Heart right ventricle (tissue), 16 donors: ENCODE measurements around the gene CARHSP1. TPM values are rescaled to one million over a fixed set of nuclear protein-coding genes. Genes with fewer than 3 reads are reported as not detected.

Experiments used
- ATAC-seq, 8 donors: fragments of 200-7000 bp; cut with Tn5 transposase; one replicate each; pipeline ENCODE4 v1.9.1; 2020; ENCODE audit warnings: mild to moderate bottlenecking in 8 of 8, moderate library complexity in 8 of 8, moderate number of reproducible peaks in 1 of 8
- DNase-seq, 2 donors: peaks; one replicate each; pipeline ENCODE4 v3.0.0-alpha.2; 2020
- H3K27ac ChIP-seq, 10 donors: fragments of 200-600 bp; sonication (generic) in 2 of 10; one replicate each; pipeline versions ENCODE4 v1.5.0 to v1.8.0; 2020 to 2022; ENCODE audit warnings: mild to moderate bottlenecking in 3 of 10
- H3K27me3 ChIP-seq, 7 donors: fragments of 200-600 bp; one replicate each; pipeline ENCODE4 v1.8.0; 2021 to 2022; ENCODE audit warnings: mild to moderate bottlenecking in 2 of 7
- H3K36me3 ChIP-seq, 9 donors: fragments of 200-600 bp; sonication (generic) in 1 of 9; one replicate each; pipeline versions ENCODE4 v1.5.0 to v1.8.0; 2020 to 2022; ENCODE audit warnings: mild to moderate bottlenecking in 2 of 9
- H3K4me1 ChIP-seq, 9 donors: fragments of 200-600 bp; sonication (generic) in 1 of 9; one replicate each; pipeline versions ENCODE4 v1.5.0 to v1.8.0; 2020 to 2022; ENCODE audit warnings: mild to moderate bottlenecking in 4 of 9
- H3K4me3 ChIP-seq, 10 donors: fragments of 200-600 bp; sonication (generic) in 2 of 10; one replicate each; pipeline versions ENCODE4 v1.5.0 to v1.8.0; 2020 to 2022; ENCODE audit warnings: mild to moderate bottlenecking in 7 of 10, moderate library complexity in 2 of 10
- H3K9me3 ChIP-seq, 11 donors: fragments of 200-600 bp in 10 of 11; sonication (generic) in 2 of 11; one replicate each; pipeline versions ENCODE4 v1.5.0 to v1.8.0; 2013 to 2022; ENCODE audit warnings: mild to moderate bottlenecking in 2 of 11, control low read depth in 1 of 11, moderate library complexity in 1 of 11
- WGBS, 2 donors: extraction: QIAGEN DNeasy Blood & Tissue Kit; methylation state at CpG; one replicate each; pipeline ENCODE4 v1.1.7; 2013; ENCODE audit warnings: inconsistent platforms in 1 of 2; 5-methylcytosine and 5-hydroxymethylcytosine counted together
- intact Hi-C, 10 donors: fragments of 100-400 bp; cut with DNase I; formaldehyde crosslinking; loops; one replicate each; pipeline versions ENCODE4 v1.11.1 to v1.14.2; 2022
- polyA plus RNA-seq, 2 donors: library from polyadenylated mRNA; stranded (reverse); fragments of 200-250 nt; gene quantifications; one replicate each; pipeline ENCODE4 v1.2.3, GENCODE V29; 2013
- total RNA-seq, 10 donors: library from RNA; stranded (reverse); fragmentation: NEBNext Ultra II Directional in 3 of 10; extraction: Animal tissue kit (Norgen Biotek cat#: 25700) in 3 of 10; gene quantifications; one replicate each; pipeline versions ENCODE4 v1.2.1 to v1.2.4, GENCODE V29; 2021 to 2023
- TF ChIP-seq, protein P1 (sequence below), 9 donors: fragments of 200-600 bp; sonication (generic) in 2 of 9; IDR thresholded peaks; one replicate each; pipeline versions ENCODE4 v1.5.0 to v1.8.0; 2021 to 2022; ENCODE audit warnings: antibody characterized with exemption in 9 of 9, mild to moderate bottlenecking in 5 of 9, moderate library complexity in 1 of 9
- donor health status: Arrhythmogenic right ventricular cardiomyopathy.
- donor health status: ischemic (EF 13 %, LVEDD 7.1; RV severe dilation, severe dysfunction).
- donor health status: healthy with polysubstance abuse.
- donor health status: DM: no; HTN: yes; CAD: no.
- donor health status: DM: no; HTN: no; CAD: no.
- donor health status: ischemic (EF 25% LVEDD 6.9; RV normal size, moderate dysfunction).
- donor health status: ischemic (EF 25% LVEDD 5.7; RV mildly dilated, moderate dysfunction).
- donor health status: healthy.
- donor health status: DM: yes; HTN: yes; CAD: no.
- donor health status: Ischemic cardiomyopathy.
- donor health status: ischemic (EF 35%, LVEDD 5.7; RV mildly dilated, moderate dysfunction).
- donor health status: nonischemic (EF 11% LVEDD 7.7; RV severe dilation, severe dysfunction).
- donor health status: DM: yes; HTN: yes; CAD: no.
- donor health status: PGD.
- donor health status: ischemic (EF 29% LVEDD 5.4; RV normal size, mild dysfunction).
- donor health status: nonischemic (EF 23%, LVEDD 6.1; RV moderate dilation, normal function).

CARHSP1 gene
- total and polyA plus RNA-seq, 12 donors = 12.7 to 76.3 (median 28.8) TPM

DNA sequence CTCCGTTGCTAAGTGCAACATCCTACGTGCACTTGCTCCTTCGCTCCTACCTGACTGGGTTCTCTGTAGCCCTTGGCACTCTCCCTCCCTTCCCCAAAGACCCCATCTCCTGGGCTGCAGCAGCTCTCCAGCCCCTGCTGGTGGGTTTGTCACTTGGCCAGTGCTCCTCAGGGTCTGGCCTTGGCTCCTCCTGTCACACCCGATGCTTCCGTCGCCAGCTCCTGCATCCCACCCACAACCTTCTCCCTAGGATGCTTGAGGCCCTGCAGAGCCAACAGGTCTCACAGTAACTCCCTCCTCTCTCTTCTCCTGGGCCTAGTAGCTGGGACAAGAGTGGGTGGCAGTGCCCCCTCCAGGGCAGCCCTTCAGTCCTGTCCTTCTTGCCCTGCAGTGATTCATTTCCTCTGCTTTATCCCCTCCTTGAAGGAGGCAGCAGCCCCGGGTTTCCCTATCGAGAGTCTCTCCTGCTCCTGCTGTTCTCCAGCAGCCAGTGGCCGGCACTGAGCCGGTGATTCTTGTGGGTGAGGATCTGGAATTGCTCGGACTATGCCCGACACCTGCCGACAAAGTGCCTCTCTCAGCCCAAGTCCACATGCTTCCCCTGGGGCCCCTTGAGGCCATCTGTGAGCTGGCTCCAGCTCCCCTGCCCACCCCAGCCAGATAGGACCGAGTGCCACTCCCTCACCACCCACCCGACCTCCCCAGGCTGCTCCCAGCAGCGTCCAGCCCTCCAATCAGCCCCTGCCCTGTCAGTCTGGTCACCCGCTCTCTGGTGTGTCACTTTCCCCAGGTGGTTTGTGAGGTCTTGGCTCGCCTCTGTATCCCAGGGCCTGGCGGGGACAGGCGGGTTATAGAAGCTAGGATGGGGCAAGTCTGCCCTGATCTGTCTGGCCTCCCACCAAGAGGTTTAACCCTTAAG is 17.1 kb upstream of the CARHSP1 start:
- H3K27ac ChIP-seq = no peak overlapping the region
- ATAC-seq = peak in 6 of 8 donors; percentile 16 to 41 (median 26)
- TF ChIP-seq, protein P1, sequence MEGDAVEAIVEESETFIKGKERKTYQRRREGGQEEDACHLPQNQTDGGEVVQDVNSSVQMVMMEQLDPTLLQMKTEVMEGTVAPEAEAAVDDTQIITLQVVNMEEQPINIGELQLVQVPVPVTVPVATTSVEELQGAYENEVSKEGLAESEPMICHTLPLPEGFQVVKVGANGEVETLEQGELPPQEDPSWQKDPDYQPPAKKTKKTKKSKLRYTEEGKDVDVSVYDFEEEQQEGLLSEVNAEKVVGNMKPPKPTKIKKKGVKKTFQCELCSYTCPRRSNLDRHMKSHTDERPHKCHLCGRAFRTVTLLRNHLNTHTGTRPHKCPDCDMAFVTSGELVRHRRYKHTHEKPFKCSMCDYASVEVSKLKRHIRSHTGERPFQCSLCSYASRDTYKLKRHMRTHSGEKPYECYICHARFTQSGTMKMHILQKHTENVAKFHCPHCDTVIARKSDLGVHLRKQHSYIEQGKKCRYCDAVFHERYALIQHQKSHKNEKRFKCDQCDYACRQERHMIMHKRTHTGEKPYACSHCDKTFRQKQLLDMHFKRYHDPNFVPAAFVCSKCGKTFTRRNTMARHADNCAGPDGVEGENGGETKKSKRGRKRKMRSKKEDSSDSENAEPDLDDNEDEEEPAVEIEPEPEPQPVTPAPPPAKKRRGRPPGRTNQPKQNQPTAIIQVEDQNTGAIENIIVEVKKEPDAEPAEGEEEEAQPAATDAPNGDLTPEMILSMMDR (IDR thresholded peaks at IDR 0.05) = no peak

DNA sequence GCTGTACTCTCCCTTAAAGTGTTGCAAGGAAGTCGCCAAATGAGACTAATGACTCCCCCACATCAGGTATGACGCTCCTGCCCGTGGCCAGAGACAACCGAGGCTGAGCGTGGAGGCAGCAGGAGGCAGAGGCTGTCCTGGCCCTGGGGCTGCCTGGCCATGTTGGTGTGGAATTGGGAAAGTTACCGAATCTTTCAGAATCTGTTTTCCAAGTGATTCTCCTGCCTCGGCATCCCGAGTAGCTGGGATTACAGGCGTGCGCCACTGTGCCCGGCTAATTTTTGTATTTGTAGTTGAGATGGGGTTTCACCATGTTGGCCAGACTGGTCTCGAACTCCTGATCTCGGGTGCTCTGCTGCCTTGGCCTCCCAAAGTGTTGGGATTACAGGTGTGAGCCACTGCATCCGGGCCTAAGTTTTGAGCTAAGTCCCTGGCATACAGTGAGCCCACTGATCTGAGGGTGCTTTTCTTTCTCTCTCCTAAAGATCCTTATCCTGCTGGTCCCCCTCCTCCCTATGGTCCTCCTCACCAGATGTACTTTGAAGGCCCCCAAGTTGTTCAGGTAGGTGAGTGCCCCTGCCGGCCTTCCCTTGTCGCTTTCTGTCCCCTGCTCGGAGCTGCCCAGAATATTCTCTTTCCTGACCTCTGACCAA is 14.0 kb upstream of the CARHSP1 start:
- no peaks in the 10 kb centered on the region for H3K36me3 ChIP-seq
- H3K27ac ChIP-seq = no peak overlapping the region
- H3K9me3 ChIP-seq = no peaks in the 10 kb centered on the region
- no peak for ATAC-seq
- DNase-seq = no peak
- TF ChIP-seq, protein P1 (IDR thresholded peaks at IDR 0.05) = no peak
- intact Hi-C loops = loop anchor here in 9 of 10 donors (2.0 to 10.0 kb wide), 7 partner anchors 86 to 318 kb away; partner anchors contain the start of genes PMM2 (in 2 of the 9) and TMEM186 (in 2 of the 9)
- H3K4me1 ChIP-seq = peaks cover 0 to 25% (median 17%) of the 10 kb centered on the region in 9 donors
- 84 to 86% methylated on average over 17 of the region's 17 CpGs for WGBS, 2 donors
- H3K4me3 ChIP-seq = no peak overlapping the region
- H3K27me3 ChIP-seq = peaks cover 0 to 21% (median 0%) of the 10 kb centered on the region in 7 donors

More for the DNA sequence above, 17.1 kb upstream of the CARHSP1 start:
- peaks cover 0 to 21% (median 0%) of the 10 kb centered on the region in 7 donors for H3K27me3 ChIP-seq
- no peak for DNase-seq
- H3K4me3 ChIP-seq = no peak overlapping the region
- peaks cover 0 to 19% (median 12%) of the 10 kb centered on the region in 9 donors for H3K36me3 ChIP-seq
- H3K4me1 ChIP-seq = peaks cover 0 to 31% (median 21%) of the 10 kb centered on the region in 9 donors
- intact Hi-C loops = loop anchor here in 1 of 10 donors (10.0 kb wide), 1 partner anchor 321 kb away; no protein-coding TSS in a partner anchor
- 11 to 13% methylated on average over 20 of the region's 20 CpGs for WGBS, 2 donors
- H3K9me3 ChIP-seq = no peaks in the 10 kb centered on the region

DNA sequence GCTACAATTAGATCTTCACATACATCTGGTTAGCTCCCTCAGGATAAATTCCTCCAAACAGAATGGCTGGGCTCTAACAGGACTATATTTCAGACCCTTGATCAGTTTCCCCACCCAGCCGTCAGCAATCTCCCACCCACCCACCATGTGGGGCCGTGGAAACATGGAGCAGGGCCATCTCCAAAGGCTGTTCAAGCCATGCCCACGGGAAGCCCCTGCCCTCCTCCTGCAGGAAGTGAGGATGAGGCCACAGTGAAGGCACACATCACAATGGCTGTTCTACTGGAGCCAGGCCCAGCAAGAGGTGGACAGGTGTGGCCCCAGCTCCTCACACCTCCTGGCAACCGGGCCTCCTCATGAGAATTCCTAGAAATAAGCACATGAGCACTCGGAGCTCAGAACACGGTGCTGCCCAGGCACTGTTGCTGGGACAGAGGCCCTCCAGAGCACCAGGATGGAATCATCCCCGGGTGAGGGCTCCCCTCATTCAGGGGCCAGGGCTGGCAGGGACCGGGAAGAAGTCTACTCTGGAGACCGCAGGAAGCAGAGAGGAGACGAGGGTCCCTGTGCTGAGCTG is 13.3 kb upstream of the CARHSP1 start, which contains the start of gene LITAFD:
TSS of gene LITAFD (plus strand) at position 311 of the 577 bp plus-strand sequence. CDS start 2,005 bp downstream, outside the sequence.
- no peak within 1 kb of the TSS for H3K27ac ChIP-seq
- H3K4me1 ChIP-seq = peaks cover 0 to 17% (median 14%) of the 10 kb centered on the region in 9 donors
- intact Hi-C loops = loop anchor here in 9 of 10 donors (2.0 to 10.0 kb wide), 7 partner anchors 85 to 317 kb away; partner anchors contain the start of genes PMM2 (in 2 of the 9) and TMEM186 (in 2 of the 9)
- no peak for ATAC-seq
- H3K36me3 ChIP-seq = no peaks in the 10 kb centered on the region
- H3K9me3 ChIP-seq = no peaks in the 10 kb centered on the region
- no peak for DNase-seq
- H3K4me3 ChIP-seq = no peak within 1 kb of the TSS
- 67 to 71% methylated on average over 10 of the region's 10 CpGs for WGBS, 2 donors
- peaks cover 0 to 21% (median 0%) of the 10 kb centered on the region in 7 donors for H3K27me3 ChIP-seq
- TF ChIP-seq, protein P1 (IDR thresholded peaks at IDR 0.05) = no peak
